CD4-positive, alpha-beta T cell treated with Interleukin-17A for 4 hours (primary cell): ENCODE data around the gene TTC7B.

Experiments used
- DNase-seq: peaks from one replicate; pipeline ENCODE4 v3.0.0-alpha.2; 2020; ENCODE audit warnings: mixed read lengths

The TTC7B gene

DNA sequence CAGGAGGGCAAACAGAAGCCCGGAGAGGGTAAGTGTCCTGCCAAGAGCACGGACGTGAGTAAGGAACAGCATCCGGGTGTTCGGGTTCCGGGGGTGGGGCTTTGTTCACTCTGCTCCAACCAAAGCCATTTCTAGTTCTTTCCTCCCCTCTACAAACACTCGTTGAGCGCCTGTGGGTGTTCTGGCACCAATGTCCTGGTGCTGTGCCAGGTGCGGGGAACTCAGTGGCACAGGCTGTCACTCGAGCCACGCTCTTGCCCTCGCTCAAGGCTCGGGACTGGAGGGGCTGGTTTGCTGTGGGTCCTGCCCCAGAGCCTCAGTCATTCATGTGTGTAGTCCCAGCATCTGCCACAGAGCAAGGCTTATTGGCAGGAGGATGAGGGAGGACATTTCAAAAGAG lies 261.9 kb downstream of the TTC7B start:
- DNase-seq, result no peak

DNA sequence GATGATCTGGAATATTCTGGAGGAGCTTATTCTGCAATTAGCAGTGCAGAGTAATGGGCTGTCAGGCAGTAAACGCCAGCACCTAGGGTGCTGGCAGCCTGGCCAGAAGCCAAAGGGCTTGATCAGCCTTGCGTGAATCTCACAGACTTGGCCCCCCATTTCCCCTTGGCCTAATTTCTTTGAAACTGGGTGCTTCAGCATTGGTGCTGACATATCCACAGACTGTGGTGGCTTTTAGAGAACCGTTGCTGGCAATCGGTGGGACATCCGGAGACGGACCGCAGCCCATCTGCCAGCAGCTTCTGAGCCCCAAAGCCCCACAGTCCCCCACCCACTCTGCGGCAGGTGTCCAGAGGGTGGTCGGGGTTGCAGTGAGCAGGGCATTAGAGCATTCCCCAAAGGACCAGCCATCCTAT lies 262.3 kb downstream of the TTC7B start:
- no peak for DNase-seq

DNA sequence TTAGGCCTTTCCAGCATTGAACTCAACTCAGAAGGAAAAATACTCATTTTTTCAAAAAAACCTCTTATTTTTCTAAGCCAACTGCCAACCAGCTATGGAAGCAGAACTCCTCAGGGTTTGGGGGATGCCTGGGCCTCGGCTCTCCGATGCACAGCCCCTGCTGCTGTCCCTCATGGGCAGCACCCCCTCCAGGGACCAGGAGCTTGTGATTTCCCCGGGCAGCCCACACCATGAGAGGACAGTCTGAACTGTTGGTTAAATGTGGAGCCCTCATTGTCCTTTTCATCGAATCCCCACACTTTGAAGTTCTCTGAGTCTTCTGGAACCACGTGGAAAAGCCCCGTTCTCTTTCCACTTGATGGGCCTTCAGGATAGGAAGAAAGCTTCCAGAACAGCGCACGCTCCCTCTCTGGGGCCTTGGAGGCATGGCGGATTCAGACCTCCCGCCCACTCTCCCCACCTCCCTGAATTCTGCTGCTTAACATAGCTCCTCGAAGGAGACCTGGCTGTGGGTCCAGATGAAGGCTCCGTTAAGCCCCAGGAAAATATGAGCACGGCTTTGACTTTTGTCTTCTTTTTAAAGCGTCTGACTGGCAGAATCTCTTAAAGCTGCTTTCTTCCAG lies 262.8 kb downstream of the TTC7B start:
- DNase-seq, result no peak

DNA sequence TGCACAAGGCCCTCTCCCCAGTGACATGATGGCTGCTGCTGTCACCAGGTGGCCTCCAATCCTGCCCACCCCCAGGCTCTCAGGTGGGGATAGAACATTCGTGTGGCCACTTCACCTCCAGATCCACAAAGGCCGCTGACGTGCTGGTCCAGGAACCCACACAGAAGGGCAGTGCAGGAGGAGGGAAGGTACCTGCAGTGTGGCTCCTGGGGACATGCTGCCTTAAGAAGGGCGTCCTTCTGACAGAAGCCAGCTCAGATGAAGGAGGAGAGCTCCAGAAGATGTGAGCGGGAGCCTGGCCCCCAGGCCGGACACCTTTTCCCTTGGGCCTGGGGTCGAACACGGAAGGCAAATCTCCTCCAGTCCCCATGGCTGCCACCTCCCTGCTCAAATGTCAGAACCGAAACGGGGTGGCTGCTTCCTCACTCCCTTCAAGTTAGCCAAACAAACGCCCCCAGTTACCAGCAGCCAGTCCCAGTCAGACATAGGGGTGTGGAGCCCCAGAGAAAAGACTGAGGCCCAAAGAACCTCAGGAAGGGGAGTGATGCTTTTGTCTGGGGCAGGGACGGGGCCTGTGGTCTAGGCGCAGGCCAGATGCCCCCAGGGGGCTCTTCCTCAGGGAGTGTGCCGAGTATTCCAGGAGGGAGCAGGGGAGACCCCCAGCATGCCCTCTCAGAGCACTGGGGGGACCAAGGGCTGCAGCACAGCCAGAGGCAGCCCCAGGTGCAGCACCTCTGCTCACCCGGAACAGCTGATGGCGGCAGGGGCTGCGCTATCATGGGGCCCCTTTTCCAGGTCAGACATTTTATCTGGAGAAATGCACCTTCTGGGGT lies 263.5 kb downstream of the TTC7B start:
- no peak for DNase-seq

DNA sequence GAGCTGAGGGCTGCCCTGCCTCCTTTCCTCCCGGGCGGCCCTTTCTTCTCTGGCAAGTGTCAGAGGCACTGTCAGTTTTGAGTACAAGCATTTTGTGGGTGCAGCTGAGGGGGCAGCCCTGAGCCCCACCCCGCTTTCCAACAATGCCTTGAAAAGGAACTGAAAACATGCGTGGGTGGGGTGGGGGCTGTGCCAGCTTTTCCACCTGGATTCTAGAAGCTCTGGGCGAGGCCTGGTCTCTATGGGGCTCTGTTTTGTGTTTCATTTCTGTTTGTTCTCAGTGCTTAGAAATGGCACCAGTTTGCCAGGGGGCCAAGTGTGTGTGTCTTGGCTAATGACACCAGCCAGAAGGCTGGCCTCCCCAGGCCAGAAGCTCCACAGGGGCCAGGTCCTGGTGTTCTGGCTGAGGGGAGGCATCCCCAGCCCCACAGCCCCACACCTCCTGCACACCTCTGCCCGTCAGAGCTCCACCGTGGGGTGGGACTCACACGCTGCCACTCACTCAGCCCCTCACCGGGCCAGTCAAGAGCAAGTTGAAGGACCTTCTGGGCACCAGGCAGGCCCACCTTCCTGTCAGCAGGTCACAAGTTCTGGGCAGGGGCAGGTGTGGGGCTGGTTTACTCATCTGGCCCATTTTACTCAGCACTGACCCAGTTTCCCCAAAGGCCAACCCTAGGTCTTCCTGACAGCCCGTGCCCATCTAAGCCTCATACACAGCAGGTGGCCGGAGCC lies 264.3 kb downstream of the TTC7B start:
- DNase-seq, result no peak

DNA sequence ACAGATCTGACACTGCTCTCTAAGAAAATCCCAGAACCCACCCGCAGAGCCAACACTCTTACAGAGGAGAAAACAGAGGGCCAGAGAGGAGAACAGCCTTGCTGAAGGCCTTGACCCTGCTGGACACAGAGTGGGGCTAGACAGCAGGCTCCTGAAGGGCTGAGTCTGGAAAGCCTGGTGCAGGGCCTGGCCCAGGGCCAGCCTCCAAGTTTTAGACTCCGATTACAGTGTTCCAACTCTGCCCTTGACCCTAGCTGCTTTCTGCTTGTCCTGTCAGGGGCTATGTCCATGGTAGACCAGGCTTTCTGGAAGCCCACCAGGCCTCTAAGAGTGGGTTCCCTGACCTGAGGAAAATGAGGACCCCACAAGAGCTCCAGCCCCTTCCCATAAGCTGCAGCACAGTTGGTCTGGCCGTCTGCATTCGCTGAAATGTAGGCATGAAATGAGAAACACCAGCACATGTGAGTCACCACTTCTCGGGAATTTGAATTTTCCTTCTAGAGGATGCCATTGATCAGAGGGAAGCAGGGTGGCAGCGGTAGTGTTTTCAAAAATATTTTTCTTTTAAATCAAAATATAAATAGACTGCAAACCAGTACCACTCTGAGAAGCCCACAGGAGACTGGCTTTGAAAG lies 265.0 kb downstream of the TTC7B start:
- DNase-seq, result no peak

DNA sequence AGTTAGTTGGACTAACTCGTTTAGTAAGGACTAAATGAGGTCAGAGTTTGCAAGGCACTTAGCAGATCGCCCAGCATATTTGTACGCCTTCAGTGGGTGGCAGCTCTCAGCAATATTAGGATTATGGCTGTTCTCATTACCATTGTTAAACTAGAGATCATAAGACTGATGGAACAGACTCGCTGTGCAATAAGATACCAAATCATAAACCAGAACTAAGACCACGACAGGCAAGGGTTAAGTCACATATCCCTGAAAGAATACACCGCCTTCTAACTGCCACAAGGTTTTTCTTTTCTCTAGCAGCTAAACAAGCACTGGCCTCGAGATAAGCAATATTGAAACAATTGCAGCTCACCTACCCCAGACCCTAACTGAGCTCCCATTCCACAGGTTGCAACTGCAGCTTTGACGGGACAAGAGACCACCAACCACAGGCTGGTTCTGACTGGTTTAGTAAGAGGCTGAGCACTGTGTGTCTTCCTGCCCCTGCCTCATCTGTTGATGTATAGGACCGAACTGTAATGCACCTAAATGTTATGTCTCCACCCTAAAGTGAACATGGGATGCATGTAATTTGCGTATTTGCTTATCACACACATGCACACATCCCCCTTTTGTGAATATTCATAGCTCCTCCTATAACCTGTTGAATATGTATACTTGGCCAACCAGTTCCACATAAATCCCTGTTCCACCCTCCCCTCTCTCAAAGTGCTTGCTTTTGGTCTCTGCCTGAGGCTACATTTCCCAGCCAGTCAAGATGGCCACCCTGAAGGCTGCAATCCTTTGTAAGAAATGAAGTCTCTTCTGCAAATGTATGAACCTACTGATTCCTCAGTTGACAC lies 266.2 kb downstream of the TTC7B start:
- DNase-seq, result no peak

DNA sequence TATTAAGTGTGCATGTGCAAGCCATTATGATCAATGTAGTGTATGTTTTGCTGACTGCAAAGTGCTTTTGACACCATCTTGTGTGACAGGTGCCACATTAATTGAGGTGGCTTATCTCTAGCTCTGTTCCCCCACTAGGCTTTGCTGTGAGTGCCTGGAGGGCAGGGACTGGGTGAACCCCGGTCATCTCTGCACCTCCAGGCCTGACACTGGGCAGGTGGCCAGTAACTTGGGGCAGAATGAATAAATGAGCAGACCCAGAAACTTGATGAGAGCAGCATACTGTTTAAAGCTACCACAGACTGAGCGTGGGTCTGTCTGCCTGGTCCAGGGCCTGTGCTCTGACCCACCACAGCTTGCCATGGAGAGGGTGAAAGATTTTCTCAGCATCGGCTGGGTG lies 267.8 kb downstream of the TTC7B start:
- DNase-seq, result no peak

DNA sequence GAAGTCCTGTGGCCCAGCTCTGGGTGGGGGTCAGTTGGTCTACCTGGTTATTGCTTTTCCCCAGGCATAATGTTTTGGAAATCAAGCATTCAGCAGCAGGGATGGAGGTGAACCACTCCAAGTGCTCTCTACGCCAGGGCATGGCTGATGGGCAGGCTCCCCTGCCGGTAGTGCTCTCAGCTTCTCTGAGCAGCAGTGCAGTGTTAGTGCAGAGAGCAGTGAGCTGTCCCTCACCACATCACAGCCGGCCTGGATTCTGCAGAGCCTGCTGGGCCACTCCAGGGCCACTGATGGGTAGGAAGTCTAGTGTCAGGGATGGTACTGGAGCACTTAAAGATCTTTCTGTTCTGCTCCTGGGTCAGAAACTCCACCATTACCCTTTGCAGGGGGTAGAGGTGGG lies 268.3 kb downstream of the TTC7B start:
- no peak for DNase-seq

DNA sequence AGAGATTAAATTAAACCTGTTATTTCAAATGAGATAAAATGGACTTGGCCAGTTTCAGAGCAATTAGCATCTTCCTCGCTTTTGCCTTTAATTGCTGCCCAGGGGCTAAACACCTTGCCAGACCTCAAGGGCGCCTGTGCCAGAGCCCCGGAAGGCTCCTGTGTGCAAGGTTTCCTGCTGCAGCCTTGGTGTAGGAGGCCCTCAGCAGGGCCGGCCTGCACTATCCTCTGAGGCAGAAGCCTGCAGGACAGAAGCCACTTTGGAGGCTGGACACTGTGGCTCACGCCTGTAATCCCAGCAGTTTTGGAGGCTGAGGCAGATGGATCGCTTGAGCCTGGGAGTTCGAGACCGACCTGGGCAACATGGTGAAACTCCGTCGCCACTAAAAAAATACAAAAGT lies 269.0 kb downstream of the TTC7B start:
- no peak for DNase-seq

DNA sequence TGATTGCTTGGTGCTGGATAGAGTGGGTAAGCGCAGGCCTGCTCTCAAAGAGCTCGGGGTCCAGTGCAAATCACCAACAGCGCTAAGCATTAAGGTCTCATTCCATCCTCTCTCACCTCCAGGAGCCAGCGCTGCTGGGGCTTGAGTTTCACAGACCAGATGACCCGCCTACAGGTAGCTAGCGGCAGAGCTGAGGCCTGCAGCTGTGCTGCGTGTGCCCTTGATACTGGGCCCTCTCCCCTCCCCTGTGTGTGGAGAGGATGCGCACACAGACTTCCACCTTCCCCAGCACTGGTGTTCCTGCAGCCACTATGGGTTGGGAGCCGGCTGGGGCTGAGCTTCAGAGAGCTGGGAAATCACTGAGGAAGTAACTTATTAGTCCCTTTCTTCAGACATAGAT lies 269.5 kb downstream of the TTC7B start:
- DNase-seq, result no peak

DNA sequence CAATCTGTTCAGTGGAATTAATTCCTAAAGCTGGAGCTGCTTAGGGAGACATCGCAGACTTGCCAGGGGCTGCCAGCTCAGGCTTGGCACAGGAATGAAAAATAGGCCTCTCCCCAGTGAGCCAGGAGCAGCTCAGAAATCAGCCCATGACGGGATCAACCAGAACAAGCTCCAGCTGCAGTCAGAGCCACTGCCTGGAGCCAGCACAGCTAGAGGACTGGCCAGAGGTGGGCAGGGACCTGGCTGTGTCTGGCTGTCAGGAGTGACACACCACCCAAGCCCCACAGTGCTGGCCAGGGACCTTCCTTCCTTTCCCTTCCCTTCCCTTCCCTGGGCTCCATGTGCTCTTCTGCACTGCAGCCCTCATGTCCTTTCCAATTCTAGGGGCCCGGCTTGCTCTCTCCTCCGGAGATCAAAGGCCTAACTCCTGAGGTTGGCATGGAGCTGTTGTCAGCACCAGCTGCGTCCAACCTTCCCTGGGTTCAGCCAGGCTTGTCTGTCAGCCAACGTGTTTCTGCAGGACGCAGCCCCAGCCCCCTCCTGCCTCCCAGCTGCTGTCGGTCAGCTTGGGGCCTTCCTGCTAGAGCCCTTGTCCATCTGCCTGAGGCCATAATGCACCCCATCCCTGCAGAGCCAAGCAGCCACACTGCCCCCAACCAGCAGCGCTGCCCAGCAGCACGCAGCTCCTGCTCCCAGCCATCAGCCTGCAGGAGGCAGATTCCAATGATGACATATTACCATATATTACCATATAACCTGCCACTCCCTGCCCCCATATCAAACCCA lies 270.1 kb downstream of the TTC7B start:
- DNase-seq, result no peak

DNA sequence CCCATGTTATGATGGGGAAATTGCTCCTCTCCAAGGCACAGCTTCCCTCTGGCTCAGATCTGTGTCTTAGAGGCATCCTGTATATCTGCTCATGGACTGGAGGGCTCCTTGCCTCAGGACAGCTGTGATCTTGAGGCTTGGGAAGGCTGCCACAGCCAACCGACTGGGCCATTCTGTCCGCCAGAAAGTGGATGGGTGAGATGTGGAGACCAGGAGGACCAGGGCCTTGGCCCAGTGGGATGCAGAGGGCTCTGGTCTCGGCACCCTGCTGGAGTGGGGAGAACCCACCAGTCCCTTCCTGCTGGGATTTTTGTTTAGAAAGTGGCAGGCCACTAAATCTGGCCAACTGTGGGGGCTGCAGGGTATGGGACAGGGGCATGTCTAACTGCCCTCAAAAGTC lies 270.8 kb downstream of the TTC7B start:
- DNase-seq, result no peak

DNA sequence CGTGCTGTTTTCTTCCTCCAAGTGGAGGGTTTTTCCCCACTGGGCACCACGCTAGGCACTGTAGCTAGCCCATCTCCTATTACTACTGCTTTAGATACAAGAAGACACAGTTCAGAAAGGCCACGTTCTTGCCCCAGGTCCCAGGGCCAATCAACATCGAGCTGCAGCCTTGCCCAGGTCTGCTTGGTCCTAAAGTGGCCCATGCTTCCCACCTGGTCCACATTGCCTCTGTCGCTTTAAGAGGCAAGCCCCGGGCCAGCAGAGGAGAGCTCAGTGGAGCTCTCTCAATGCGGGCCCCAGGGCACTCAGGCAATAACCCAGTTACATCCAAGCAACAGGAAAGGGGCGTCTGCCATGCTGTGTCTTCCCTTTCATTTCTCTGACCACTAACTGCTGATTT lies 271.3 kb downstream of the TTC7B start:
- no peak for DNase-seq

DNA sequence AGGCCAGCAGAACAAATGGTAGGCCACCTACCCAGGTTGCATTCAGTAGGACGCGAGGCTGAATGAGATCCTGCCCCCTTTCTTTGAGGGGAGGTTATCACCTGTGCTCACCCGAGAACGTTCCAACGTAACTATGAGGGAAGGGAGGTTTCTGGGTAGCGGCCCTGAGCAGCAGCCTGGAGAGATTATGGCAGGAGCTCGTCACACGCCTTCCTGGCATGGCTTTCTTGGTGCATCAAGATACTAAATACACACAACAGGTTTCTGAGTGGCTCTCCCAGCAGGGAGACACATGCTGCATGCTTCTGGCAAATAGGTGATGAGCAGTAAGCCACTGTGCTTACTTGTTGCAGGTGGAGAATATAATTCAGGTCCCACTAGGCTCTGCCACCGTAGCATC lies 271.7 kb downstream of the TTC7B start:
- DNase-seq, result no peak

DNA sequence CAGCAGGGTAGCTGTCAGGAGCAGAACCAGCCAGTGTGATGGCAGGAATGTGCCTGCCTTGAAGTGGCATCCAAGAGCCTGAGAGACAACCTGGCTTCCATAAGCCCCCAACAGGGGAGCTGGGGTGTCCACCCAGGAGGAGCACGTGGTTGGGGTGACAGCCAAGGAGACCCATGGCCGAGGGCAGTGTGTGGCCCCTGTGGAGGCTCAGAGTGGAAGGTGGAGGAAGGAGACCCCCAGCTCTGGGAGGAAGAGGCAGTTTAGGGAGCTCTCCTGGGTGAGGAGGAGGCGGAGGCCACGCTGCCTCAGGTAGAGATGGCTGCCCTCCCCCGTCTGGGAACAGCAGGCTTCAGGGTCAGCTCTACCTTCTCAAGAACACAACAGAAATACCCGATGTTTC lies 272.4 kb downstream of the TTC7B start:
- no peak for DNase-seq

DNA sequence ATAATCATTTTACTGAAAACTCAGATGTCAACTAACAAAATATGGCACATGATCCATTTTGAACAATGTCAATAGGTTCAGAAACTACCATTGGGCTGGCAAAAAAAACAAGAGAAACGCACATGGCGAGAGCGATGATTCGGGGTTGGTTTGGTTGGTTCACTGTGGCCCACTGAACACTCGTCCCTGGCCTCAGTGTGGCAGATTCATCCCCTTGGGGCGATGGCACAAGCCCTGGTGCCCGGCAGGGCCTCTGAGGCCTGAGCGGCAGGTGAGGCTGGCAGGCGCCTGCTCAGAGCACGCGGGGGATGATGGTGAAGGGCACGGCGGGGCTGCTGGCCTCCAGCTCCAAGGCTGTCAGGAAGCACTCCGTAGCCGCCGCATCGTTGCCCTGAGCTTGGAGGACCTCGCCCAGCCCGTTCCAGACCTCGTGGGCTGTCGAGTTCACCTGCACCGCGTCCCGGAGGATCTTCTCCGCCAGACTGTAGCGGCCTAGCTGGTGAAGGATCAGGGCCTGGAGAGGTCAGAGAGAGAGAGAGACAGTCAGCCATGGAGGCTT lies 275.1 kb downstream of the TTC7B start:
- DNase-seq, result no peak

DNA sequence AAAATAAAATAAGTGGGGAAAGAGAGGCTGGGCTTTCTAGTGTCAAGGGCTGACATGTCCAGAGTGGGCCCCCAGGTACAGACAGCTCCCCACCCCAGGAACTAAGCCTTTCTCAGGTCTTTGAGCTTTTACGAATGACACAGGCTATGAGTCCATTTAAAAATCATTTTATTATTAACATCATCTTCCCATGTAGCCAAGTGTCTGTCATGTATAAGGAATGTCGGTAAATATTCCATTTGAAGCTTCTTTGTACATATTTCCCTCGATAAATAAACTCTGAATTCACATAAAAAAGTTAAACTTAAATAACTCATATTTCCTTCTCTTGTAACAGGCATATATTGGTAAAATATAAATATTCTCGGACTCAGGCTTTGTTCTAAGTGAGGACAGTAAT lies 275.8 kb downstream of the TTC7B start:
- DNase-seq, result no peak

DNA sequence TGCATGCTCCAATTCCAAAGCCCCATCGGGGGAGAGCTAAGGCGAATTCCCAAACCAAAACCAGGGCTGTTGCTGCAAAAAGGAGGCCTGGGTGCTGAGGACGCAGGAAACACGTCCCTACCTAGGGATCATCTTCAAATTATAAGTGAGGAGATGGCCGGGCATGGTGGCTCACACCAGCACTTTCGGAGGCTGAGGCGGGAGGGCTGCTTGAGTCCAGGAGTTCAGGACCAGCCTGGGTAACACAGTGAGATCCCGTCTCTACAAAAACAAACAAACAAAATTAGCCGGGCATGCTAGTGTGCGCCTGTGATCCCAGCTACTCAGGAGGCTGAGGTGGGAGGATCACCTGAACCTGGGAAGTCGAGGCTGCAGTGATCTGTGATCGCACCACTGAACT lies 276.2 kb downstream of the TTC7B start:
- no peak for DNase-seq

DNA sequence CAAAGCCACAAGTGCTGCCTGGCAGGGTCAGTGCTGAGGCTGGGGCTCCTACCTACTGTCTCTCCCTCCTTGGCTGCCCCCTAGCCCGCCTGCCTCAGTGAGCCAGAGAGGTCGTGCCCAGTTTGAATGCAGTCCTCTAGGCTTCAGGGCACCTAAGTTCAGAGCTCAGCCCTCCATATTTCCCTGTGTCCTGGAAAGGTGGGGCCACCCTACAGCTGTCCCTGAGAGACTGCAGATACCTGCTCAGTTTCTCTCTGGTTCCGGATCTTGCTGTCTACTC lies 276.8 kb downstream of the TTC7B start:
- DNase-seq, result no peak

DNA sequence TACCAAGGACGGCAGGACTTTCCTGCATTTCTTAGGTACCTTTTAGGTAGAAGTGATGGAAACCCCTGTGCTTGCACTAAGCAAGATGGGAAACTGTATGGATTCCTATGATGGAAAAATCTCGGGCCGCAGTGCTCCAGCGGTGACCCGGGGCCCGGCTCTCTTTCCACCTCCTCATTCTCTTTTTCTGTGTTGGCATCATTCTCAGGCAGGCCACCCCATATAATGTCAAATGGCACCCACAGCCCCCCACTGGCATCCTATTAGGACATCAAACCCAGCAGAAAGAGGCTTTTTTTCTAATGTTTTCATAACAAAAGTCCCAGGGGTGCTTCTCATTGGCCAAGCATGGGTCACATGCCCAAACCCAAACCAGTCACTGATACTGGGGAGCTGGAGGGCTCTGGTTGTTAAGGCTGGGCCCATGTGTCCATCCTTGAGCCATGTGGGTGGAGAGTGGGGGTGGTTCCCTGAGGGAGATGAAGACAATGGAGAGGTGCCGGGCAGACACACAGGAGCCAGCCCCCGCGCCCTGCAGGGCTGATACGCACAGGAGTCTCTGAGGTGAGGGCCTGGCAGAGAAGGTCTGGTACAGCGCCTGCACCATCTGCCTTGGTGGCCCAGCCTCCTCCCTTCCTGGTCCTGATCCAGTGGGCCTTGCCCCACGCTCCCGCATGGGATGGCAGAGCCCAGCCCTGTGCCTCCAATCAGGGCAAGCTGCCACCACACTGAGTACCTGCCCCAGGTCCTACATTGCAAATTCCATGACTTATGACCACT lies 277.3 kb downstream of the TTC7B start:
- no peak for DNase-seq
